D341Med (cell line): ENCODE results near the gene DNM3.

Experiments
- DNase-seq: peaks from one replicate; pipeline ENCODE4 v3.0.0; 2012; ENCODE audit warnings: low spot score

DNM3 gene

DNA sequence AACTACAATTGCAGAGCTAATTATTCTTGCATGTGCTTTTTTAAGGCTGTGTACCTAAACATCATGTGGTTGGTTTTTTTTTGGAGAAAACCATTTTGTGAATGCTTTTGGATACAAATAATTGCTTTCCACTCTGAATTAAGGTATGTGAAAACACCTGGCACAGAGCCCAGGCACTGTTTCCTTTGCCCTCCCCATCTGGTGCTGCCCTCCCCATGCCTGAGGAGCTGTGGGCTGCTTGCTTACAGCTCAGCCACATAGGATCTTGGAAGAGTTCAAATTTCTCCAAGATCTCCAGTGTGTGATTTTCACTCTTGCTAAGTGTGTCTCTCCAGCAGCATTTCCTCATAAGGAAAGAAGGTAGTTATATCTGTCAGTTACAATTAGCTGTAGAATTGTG is 27.8 kb downstream of the DNM3 start:
- DNase-seq = no peak

GRCh38 chr1:171871848-171872247 is 30.6 kb downstream of the DNM3 start:
- DNase-seq = no peak

GRCh38 chr1:171872430-171872829 is 31.1 kb downstream of the DNM3 start:
- no peak for DNase-seq

DNA sequence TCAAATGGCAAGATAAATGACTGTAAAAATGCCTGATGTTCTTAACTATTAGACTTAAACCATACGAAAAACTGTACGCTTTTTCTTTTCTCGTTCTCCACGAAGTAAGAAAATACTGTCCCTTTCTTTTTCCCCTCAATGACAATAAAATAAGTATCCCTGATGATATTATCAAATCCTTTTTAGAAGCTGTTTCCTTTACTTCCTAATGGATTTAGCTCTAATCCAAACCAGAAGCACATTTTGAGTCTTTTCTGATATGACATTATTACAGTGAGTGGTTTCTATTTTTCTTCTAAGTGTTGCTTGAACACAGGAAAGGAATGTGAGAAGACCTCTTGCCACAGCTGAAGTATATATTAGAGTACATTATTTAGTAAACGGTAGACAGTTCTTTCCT is 32.4 kb downstream of the DNM3 start:
- no peak for DNase-seq

- DNase-seq = no peak
Observed at GRCh38 chr1:171877701-171878100, 36.4 kb downstream of the DNM3 start.

DNA sequence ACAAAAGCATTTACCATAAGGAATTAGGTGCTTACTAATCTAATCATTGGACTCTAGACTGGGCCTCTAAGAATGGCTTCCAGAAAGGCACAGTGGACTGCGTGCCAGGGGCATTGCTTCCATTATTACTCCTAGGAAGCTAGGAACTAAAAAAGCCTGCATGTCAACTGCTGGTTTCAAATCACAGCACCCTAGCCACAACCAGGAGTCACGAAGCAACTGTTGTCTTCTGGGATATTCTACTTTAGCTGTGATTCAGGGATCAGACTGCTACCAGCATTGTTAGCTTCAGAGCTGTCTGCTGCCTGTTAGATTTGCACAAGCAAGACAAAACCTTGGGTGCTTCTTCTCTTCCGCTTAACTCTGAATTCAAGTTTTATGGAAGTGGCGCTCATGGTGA is 38.3 kb downstream of the DNM3 start:
- no peak for DNase-seq

DNA sequence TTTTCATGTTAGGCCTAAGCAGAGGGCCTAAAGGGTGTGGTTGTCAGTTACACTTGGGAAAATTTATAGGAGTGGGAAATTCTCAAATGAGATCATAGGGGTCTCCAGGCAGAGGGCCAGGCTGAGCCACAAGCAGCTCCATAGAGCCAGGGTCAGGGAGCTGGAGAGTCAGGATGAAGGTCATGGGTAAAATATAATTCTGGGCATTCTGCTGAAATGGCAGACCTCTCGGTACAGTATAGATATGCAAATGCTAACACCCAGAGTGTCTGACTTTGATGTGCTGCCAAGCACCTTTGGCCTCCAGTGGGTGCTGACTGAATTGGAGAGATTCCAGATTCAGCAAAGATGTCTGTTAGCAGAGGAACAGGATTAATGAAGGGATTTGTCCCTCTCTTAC is 40.1 kb downstream of the DNM3 start:
- DNase-seq = no peak

DNA sequence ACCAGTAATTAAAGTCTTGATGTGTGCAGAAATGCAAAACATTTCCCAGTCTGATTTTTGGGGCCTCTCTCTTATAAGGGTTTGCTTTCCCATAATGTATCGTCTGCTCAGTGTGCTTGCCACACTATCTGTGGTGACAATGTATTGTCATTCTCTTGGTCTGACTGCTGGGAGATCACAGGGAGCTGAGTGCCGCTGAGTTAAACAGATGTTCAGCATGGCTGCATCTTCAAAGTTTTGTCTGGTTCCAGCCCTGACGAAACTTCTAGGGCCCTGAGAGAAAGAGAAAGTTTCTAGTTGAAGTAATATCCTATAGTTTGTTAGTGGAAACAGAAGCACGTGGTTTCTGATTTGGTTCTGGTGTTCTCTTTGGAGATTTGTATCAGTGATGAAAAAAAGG is 42.6 kb downstream of the DNM3 start:
- no peak for DNase-seq

GRCh38 chr1:171884475-171884874 is 43.2 kb downstream of the DNM3 start:
- no peak for DNase-seq

DNA sequence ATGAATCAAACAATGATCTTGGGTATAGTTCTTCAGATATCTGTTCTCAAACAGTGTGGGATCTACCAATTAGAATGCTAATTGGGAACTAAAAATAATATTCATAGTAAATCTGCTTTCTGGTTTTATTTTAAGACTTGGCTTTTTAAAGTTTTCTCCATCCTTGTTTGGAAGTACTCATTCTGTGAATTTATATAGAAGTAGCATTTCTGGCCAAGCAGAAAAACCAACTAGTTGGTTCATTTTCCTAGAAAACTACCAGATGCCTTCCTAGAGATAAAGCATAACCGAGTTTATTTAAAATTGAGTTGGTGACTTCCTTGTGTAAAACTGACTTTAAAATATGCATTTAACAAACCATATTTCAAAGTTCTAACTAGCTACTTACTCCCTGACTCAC is 48.8 kb downstream of the DNM3 start:
- no peak for DNase-seq

DNA sequence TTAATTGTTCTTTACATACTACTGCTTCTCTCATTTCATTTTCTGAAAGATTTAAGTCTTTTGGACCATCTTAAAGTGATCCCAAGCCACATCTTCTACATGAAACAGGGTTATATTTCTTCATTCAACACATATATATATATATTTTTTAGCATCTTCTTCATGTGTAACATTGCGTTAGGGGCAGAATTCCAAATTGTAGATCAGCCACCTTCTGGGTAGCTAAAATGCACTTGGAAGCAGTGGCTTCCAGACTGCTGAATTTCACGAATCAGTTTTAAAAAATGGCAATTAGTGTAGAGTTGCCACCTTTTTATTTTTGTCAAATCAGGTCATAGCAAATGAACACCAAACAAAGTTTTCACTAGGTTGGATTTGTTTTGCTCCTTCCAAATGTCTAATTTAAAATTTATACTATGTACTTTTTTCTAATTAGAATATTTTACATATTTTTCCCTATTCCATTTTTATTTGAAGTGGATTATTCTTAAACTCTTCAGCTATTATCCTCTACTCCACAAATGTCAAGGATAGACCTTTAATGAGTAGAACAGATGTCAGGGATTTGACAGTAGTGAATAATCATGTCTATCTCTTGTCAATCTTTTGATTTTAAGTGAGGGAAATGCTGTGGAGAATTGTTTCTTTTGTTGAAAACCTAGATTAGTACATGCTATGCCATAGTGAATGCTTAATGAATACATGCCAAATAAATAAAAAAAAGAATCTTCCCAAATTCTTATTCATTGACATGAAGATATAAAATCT is 55.8 kb downstream of the DNM3 start:
- DNase-seq = no peak

- DNase-seq = no peak
Observed at GRCh38 chr1:171898941-171899340, 57.6 kb downstream of the DNM3 start.

GRCh38 chr1:171899838-171900237 is 58.5 kb downstream of the DNM3 start:
- no peak for DNase-seq

DNA sequence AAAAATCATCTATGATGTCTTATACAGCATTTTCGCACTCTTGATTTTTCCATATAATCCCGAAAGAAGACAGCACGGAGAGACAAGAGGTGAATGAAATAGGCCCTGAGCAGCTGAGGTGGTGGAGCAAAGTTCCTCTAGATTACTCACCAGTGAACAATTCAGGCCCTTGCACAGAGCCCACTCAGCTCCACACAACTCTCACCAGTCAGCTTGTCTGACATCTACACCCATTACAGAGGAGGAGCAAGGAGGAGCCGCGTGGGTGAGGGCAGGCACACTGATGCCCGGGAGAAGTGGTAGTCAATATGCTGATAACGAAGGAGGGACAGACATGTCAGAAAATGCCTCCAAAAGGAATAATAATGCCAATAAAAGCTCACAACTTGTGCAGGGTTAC is 59.9 kb downstream of the DNM3 start:
- DNase-seq = no peak

DNA sequence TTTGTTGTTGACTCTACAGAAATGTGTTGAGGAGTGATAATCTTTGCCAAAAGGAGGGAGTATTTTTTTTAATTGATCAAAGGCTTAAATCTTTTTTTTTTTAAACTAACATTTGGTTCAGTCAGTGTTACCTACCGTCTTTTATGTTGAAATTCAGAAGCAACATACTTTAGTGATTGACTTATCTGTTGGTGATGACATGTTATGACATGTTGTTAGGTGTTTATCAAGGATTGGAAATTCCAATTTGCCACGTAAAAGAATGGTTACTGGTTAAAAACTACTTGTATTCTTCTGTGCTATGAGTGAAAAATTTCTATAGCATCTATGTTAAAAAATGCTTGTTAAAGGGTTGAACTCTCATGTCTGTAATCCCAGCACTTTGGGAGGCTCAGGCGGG is 61.2 kb downstream of the DNM3 start:
- no peak for DNase-seq

DNA sequence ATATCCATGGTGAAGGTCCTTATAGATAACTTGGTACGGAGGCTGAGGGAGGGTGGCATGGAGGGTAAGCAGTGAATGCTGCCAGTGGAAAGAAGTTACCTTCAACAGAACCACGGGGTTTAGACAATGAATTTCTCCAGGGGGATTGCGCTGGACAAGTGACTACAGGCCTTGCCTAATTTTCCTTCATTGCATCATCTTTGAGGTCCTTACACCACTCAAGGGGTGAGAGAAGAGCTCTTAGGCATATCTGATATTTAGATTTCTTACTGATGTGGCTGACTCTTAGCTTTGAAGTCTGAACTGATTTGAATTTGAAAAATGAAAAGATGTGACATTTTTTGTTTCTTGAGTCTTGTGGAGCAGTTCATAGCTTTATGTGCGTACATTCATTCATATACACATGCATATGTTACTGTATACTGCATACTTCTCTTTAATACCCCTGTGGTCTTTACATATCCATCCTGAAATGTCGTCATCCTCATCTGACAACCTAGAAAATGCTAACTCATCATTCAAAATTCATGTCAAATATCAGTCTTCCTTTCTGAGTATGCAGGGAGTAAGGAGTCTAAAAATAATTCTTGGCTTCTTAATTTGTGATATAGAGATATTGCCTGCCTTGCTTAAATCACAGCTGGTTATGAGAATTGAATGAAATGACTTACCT is 63.6 kb downstream of the DNM3 start:
- DNase-seq = no peak

DNA sequence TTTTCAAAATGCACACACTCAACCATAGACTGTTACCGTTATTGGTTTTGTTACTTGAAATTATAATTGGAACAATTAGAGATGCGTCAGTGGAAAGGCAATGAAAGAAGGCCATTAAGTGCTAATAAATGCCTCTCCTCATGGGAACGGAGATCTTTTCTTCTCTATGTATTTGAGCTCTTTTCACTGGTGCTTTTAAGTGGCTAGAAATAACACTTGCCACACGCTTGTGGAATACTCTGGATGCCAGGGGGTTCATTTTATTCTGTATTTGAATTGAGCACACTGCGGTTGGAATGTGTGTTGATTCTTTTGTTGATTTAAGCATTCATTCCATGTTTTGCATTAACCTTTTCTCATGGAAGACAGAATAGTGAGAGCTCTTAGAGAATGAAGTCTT is 68.4 kb downstream of the DNM3 start:
- no peak for DNase-seq

DNA sequence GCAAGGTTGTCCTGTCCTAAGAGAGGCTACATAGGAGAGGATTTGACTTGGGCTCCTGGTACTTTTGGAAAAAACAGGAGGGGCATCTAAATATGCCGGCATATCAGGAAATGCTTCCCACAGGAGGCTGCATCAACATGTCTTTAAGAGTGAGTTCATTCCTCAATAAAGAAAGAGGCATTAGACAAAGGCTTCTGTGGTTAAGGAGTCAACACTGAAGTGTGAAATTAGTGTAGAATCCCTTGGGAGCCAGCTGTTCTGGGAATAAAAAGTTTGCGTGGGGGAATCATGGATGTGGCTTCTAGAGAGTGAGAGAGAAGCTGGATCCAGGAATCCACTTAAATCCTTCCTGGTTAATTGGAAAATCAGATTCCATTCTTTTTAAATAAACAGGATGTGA is 69.5 kb downstream of the DNM3 start:
- DNase-seq = no peak

DNA sequence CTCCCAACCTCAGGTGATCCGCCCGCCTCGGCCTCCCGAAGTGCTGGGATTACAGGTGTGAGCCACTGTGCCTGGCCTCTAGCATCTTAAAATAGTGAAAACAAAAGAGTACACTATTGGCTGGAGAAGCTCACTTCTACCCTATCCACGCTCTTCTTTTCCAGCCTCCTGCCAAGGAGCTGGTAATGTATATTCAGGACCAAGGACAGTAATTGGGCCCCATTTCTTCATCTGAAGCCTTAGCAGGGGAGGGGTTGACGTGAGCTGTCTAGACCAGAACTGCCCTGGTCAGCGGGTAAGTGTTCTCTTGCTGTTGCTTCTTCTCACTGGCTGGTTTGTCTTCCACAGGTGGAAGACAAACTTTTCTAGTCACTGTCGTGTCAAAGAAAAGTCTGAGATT is 70.2 kb downstream of the DNM3 start:
- no peak for DNase-seq

- DNase-seq = no peak
Observed at GRCh38 chr1:171912509-171913175, 71.3 kb downstream of the DNM3 start.

GRCh38 chr1:171913385-171913784 is 72.1 kb downstream of the DNM3 start:
- no peak for DNase-seq

- DNase-seq = no peak
Observed at GRCh38 chr1:171916315-171916771, 75.0 kb downstream of the DNM3 start.

DNA sequence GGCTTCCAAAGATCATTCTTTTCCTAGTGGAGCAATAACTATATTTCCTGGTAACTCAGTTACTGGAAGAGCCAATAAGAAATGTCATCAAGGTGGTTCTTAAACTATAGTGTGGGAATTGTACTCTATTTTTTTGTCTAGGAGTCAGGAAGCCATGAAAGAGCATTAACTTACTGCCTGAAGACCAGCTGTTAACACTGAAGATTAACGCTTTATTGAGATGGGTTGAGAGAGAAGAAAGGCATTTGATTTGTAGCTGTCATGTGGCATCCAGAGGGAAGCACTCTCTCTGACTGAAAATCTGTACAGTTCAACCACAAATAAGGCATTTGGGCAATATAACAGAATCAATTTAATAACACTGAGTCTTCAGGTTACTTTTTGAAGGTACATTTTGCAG is 76.0 kb downstream of the DNM3 start:
- DNase-seq = no peak
